Stimulated activated CD4-positive, alpha-beta T cell treated with anti-CD3 and anti-CD28 coated beads, Interleukin-12 subunit alpha, Interleukin-12 subunit beta, amount 100 ng/mL, for 24 hours (primary cell): ENCODE results near the gene MELK.
A peak's percentile ranks its signal among the peaks of the same experiment; 100 is the strongest.
"Not testable (repeated sequence)": the region's sequence is repeated elsewhere in the genome, so short reads cannot be mapped to it uniquely, and the experiment has no call there.

Source experiments
- DNase-seq, 2 experiments: peaks; one replicate each; pipeline ENCODE4 v3.0.0-alpha.2; 2020; ENCODE audit warnings: low read depth in 2 of 2

MELK gene

DNA sequence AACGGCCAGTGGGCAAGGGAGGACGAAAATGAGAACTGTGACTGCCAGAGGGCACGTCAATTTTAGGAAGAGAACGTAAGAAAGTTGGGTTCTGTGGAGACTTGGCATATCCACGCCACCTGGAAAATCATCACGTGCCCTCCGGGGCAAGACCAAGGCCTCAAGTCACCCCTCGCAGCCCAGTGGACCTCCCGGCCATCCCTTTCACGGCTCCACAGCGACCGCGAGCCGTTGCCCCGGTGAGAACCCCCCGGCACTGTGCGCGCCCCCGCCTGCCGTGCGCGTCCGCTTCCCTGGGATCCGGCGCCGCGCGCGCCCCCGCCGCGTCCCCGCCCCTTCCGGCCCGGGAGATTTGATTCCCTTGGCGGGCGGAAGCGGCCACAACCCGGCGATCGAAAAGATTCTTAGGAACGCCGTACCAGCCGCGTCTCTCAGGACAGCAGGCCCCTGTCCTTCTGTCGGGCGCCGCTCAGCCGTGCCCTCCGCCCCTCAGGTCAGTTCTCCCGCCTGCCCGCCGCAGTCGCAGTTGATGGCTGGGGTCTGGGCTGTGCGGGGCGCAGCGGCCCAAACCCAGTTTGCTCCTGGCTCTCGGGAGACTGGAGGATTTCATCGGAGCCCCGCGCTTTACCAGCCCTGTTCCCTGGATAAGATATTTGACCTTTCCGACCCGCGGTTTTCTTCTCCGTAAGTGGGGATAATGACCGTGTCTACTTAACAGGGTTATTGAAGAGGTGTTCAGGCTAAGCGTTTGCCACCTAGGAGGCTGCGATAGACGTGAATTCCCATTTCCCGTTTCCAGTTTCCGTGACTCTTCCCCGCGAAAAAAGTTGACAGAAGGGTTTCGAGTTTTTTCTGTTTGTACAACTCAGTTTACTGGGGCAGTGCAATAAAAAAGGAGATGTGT is at the start of gene MELK:
TSS of gene MELK (plus strand) at position 381 of the 904 bp plus-strand sequence. CDS start 8,787 bp downstream, outside the sequence.
- peak; percentile 68 to 85 for DNase-seq

GRCh38 chr9:36530224-36530623 is 42.5 kb upstream of the MELK start:
- DNase-seq = no peak

GRCh38 chr9:36532353-36532752 is 40.3 kb upstream of the MELK start:
- DNase-seq = no peak

DNA sequence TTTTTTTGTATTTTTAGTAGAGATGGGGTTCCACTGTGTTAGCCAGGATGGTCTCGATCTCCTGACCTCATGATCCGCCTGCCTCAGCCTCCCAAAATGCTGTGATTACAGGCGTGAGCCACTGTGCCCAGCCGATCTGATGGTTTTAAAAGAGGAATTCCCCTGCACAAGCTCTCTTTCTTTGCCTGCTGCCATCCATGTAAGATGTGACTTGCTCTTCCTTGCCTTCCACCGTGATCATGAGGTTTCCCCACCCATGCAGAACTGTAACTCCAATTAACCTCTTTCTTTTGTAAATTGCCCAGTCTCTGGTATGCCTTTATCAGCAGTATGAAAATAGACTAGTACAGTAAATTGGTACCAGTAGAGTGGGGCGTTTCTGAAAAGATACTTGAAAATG is 39.0 kb upstream of the MELK start:
- not testable (repeated sequence) for DNase-seq

DNA sequence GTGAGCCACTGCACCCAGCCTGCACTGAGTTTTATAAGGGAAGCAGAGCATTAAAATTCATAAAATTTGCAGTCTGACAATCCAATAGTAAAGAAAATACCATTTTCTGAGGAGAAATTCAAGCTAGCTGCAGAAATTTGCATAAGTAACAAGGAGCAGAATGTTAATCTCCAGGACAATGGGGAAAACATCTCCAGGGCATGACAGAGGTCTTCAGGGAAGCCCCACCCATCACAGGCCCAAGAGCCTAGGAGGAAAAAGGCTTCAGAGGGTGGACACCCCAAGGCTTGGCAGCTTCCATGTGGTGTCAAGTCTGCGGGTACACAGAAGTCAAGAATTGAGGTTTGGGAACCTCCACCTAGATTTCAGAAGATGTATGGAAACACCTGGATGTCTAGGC is 37.6 kb upstream of the MELK start:
- DNase-seq = no peak

- no peak for DNase-seq
These were observed 34.8 kb upstream of the MELK start for GRCh38 chr9:36537861-36538260.

GRCh38 chr9:36542355-36542754 is 30.3 kb upstream of the MELK start:
- DNase-seq = no peak

DNA sequence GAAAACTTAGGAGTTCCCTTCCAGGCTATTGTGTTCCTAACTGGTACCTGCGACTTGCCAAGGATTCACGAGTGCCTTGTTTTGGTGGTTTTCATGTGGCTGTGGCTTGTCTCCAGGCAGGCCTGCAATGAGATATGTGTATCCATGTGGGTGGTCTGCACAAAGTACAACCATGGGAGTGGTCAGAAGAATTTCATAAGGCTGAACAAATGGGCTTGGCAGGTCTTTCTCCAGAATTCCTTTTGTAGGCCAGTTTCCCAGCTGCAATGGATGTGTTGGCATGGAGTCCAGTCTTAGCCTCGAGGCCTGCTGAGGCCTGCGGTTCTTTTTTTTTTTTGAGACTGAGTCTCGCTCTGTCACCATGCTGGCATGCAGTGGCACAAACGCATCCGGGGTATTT is 28.8 kb upstream of the MELK start:
- no peak for DNase-seq

GRCh38 chr9:36547598-36547997 is 25.1 kb upstream of the MELK start:
- DNase-seq = no peak

DNA sequence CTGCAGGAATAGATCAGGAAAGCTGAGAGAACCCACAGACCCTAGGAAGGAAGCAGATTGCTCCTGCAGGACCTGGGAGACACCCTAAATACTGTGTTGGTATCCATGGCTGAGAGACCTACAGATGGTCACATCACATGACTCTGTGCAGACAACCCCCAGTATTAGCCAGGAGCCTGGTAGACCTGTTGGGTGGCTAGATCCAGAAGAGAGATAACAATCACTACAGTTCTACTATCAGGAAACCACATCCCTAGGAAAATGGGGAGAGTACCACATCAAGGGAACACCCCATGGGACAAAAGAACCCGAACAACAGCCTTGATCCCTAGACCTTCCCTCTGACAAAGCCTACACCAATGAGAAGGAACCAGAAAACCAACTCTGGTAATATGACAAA is 24.2 kb upstream of the MELK start:
- no peak for DNase-seq

DNA sequence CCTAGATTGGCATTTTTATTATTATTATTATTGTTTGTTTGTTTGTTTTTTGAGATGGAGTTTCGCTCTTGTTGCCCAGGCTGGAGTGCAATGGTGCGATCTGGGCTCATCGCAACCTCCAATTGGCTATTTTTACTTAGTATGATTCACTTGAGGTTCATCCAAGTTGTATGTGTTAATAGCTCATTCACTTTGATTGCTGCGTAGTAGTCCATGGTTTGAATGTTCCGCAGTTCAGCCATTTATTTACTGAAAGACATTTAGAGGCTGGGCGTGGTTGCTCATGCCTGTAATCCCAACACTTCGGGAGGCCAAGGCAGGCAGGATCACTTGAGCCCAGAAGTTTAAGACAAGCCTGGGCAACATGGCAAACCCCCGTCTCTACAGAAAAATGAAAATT is 22.6 kb upstream of the MELK start:
- no peak for DNase-seq

GRCh38 chr9:36550631-36551098 is 22.0 kb upstream of the MELK start:
- DNase-seq = not testable (repeated sequence)

DNA sequence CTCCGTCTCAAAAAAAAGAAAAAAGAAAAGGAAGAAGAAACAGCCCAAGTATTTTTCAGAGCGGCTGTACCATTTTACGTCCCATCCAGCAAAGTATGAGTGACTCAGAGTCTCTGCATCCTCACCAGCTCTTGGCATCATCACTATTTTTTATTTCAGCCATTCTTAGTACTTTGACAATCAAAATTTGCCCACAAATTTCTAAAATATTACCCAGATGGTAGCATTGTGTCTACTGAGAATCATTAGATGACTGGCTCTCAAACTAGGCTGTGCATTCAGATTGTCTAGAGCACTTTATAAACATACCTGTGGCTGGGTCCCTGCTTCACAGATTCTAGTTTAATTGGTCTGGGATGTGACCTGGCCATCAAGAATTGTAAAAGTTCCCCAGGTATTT is 21.6 kb upstream of the MELK start:
- DNase-seq = no peak

DNA sequence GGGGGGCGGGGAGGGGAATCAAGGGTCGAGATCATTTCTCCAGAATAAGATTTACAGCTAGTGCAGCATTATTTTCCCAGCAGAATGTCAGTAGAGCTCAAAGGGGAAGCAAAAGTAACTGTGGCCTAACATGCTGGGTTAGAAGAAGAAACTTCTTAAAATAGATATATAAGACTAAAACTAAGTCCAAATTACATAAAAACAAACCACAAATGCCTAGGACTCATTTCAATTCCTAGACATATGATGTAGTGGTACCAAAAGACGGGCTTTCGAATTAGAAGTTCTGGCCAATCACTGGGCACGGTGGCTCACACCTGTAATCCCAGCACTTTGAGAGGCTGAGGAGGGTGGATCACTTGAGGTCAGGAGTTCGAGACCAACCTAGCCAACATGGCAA is 20.8 kb upstream of the MELK start:
- DNase-seq = no peak

DNA sequence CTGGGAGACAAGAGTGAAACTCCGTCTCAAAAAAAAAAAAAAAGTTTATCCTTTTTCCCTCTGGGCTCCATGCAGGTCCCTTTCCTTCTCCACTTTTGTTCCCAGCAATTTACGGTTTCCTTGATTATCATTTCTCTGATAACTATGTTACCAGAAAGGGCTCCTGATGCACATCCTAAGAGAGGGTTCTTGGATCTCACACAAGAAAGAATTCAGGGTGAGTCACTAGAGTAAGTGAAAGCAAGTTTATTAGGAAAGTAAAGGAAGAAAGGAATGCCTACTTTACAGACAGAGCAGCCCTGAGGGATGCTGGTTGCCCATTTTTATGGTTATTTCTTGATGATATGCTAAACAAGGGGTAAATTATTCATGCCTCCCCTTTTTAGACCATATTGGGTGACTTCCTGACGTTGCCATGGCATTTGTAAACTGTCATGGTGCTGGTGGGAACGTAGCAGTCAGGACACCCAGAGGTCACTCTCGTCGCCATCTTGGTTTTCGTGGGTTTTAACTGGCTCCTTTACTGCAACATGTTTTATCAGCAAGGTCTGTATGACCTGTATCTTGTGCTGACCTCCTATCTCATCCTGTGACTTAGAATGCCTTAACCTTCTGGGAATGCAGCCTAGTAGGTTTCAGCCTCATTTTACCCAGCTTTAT is 13.5 kb upstream of the MELK start:
- no peak for DNase-seq

DNA sequence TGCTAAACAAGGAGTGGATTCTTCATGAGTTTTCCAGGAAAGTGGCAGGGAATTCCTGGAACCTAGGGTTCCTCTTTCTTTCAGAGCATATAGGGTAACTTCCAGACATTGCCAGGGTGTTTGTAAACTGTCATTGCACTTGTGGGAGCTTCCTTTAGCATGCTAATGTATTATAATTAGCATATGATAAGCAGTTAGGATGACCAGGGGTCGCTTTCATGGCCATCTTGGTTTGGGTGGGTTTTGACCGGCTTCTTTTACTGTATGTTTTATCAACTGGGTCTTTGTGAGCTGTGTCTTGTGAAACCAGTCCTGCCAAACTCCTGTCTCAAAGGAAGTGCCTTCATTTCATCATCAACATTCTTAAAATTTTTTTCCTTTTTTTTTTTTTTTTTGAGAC is 11.9 kb upstream of the MELK start:
- DNase-seq = no peak

DNA sequence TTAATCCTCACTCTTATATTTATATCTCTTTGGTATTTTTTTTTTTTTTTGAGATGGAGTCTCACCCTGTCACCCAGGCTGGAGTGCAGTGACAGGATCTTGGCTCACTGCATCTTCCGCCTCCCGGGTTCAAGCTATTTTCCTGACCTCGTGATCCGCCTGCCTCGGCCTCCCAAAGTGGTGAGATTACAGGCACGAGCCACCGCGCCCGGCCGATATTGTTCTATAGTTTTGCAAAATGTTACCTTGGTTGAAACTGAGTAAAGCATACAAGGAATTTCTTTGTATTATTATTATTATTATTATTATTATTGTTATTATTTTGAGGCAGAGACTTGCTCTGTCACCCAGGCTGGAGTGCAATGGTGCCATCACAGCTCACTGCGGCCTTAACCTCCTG is 9.9 kb upstream of the MELK start:
- DNase-seq = not testable (repeated sequence)

DNA sequence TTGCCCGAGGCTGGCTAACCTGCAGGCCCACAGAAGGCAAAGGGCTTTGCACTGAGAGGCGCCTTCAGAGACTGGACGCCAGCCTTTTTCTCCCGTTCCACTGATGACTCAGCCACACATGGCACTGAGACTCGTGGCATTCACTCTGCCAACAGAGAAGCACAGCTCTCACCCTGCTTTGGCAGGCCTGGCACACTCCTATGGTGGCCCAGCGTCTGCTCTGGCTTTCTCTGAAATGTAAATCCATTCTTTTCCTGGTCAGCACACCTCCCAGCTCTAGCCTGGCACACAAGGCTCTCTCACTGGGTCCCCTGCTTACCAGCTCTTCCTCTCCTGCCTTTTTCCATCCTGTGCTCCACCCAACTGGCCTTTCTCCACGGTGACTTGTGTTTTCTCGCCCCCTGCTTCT is 5.9 kb upstream of the MELK start:
- DNase-seq = no peak

- not testable (repeated sequence) for DNase-seq
These were observed 4.0 kb upstream of the MELK start for GRCh38 chr9:36568681-36569080.

DNA sequence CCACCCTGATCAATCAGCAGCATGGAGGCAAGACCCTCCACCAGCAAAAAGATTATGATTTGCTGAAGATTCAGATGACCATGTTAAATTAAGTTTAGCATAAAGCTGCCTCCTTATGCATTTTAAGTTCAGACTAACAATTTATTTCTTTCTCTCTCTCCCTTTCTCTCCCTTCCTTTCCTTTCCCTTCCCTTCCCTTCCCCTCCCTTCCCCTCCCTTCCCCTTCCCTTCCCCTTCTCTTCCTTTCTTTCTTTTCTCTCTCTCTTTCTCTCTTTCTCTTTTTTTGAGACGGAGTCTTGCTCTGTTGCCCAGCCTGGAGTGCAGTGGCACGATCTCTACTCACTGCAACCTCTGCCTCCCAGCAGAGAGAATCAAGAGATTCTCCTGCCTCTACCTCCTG is 1.4 kb upstream of the MELK start:
- no peak for DNase-seq

DNA sequence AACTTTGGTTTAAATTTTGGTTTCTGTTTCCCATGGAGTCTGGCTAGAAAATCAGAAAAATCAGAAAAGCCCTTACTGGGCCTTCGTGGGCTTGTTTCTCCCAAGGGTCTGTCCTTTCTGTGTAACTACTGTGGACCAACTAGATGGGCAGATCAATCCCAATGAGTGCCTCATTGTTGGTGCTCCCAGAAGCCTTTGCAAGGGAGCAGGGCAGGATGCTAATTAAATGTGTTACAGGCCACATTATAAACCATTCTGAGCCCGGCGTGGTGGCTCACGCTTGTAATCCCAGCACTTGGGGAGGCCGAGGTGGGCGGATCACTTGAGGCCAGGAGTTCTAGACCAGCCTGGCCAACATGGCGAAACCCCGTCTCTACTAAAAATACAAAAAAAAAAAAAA is 1.4 kb downstream of the MELK start:
- DNase-seq = not testable (repeated sequence)

- no peak for DNase-seq
These were observed 2.8 kb downstream of the MELK start for GRCh38 chr9:36575411-36575882.

- DNase-seq = no peak
These were observed 4.2 kb downstream of the MELK start for GRCh38 chr9:36576866-36577265.
